ENCODE measurements around the gene PCDHA12.
"Not testable (repeated sequence)": the region's sequence is repeated elsewhere in the genome, so short reads cannot be mapped to it uniquely, and the experiment has no call there.

Gene PCDHA12

GRCh38 chr5:140833993-140834392, 41.1 kb upstream of the PCDHA12 start, which contains the start of gene PCDHA7:
Gene PCDHA7, plus strand, starts transcription at chr5:140834269. Its CDS starts 115 bp downstream, at chr5:140834384.
- H3K79me2 ChIP-seq (ENCODE audit: insufficient read depth, low read length): no peaks in the 10 kb centered on the region
- H3K4me1 ChIP-seq (ENCODE audit: insufficient read depth, low read length, severe bottlenecking): no peaks in the 10 kb centered on the region
- no peaks in the 10 kb centered on the region for H3F3A ChIP-seq (ENCODE audit: insufficient read depth, low read length)
- H4K20me1 ChIP-seq (ENCODE audit: insufficient read depth, low read length): no peaks in the 10 kb centered on the region
- no peak within 1 kb of the TSS for H3K4me3 ChIP-seq (ENCODE audit: low read depth, low read length, poor library complexity, severe bottlenecking)
- H3K9ac ChIP-seq (ENCODE audit: low read length): no peak within 1 kb of the TSS
- no peaks in the 10 kb centered on the region for H3K9me3 ChIP-seq (ENCODE audit: low read length)
- no peak within 1 kb of the TSS for H2AFZ ChIP-seq (ENCODE audit: low read length)
- no peaks in the 10 kb centered on the region for H3K36me3 ChIP-seq (ENCODE audit: insufficient read depth, low read length)
- no peak within 1 kb of the TSS for H3K4me2 ChIP-seq (ENCODE audit: low read length)
- no peaks in the 10 kb centered on the region for H3K9me2 ChIP-seq (ENCODE audit: low read depth, low read length)
- TF ChIP-seq CTCF (IDR thresholded peaks at IDR 0.05; ENCODE audit: low read length): no peak
- no peak for TF ChIP-seq EZH2 (IDR thresholded peaks at IDR 0.05; ENCODE audit: borderline replicate concordance, low read length)
- no peaks in the 10 kb centered on the region for H3K27me3 ChIP-seq (ENCODE audit: insufficient read depth, low read length)
- no peak within 1 kb of the TSS for H3K27ac ChIP-seq (ENCODE audit: low read depth, low read length, poor library complexity, severe bottlenecking)

GRCh38 chr5:140834439-140835008, 40.6 kb upstream of the PCDHA12 start:
- not testable (repeated sequence) for H3F3A ChIP-seq (ENCODE audit: insufficient read depth, low read length); H3K36me3 ChIP-seq (ENCODE audit: insufficient read depth, low read length); H3K4me3 ChIP-seq (ENCODE audit: low read depth, low read length, poor library complexity, severe bottlenecking); H3K9me3 ChIP-seq (ENCODE audit: low read length); H3K27me3 ChIP-seq (ENCODE audit: insufficient read depth, low read length); H3K27ac ChIP-seq (ENCODE audit: low read depth, low read length, poor library complexity, severe bottlenecking); H3K9ac ChIP-seq (ENCODE audit: low read length); H3K4me2 ChIP-seq (ENCODE audit: low read length); H3K4me1 ChIP-seq (ENCODE audit: insufficient read depth, low read length, severe bottlenecking); H3K79me2 ChIP-seq (ENCODE audit: insufficient read depth, low read length); H4K20me1 ChIP-seq (ENCODE audit: insufficient read depth, low read length); H3K9me2 ChIP-seq (ENCODE audit: low read depth, low read length); H2AFZ ChIP-seq (ENCODE audit: low read length)

DNA sequence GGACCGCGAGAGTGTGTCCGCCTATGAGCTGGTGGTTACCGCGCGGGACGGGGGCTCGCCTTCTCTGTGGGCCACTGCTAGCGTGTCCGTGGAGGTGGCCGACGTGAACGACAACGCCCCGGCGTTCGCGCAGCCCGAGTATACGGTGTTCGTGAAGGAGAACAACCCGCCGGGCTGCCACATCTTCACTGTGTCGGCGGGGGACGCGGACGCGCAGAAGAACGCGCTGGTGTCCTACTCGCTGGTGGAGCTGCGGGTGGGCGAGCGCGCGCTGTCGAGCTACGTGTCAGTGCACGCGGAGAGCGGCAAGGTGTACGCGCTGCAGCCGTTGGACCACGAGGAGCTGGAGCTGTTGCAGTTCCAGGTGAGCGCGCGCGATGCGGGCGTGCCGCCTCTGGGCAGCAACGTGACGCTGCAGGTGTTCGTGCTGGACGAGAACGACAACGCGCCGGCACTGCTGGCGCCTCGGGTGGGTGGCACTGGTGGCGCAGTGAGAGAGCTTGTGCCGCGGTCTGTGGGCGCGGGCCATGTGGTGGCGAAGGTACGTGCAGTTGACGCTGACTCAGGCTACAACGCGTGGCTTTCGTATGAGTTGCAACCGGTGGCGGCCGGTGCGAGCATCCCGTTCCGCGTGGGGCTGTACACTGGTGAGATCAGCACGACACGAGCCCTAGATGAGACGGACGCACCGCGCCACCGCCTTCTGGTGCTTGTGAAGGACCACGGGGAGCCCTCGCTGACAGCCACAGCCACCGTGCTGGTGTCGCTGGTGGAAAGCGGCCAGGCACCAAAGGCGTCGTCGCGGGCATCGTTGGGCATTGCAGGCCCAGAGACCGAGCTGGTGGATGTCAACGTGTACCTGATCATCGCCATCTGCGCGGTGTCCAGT, 39.2 kb upstream of the PCDHA12 start:
- H3K27ac ChIP-seq (ENCODE audit: low read depth, low read length, poor library complexity, severe bottlenecking): no peak overlapping the region
- no peaks in the 10 kb centered on the region for H3F3A ChIP-seq (ENCODE audit: insufficient read depth, low read length)
- no peak overlapping the region for H2AFZ ChIP-seq (ENCODE audit: low read length)
- H3K4me3 ChIP-seq (ENCODE audit: low read depth, low read length, poor library complexity, severe bottlenecking): no peak overlapping the region
- no peaks in the 10 kb centered on the region for H3K4me1 ChIP-seq (ENCODE audit: insufficient read depth, low read length, severe bottlenecking)
- no peaks in the 10 kb centered on the region for H3K36me3 ChIP-seq (ENCODE audit: insufficient read depth, low read length)
- H3K4me2 ChIP-seq (ENCODE audit: low read length): no peak overlapping the region
- H4K20me1 ChIP-seq (ENCODE audit: insufficient read depth, low read length): no peaks in the 10 kb centered on the region
- TF ChIP-seq CTCF (IDR thresholded peaks at IDR 0.05; ENCODE audit: low read length) (no peak), EZH2 (IDR thresholded peaks at IDR 0.05; ENCODE audit: borderline replicate concordance, low read length) (no peak)
- H3K9me2 ChIP-seq (ENCODE audit: low read depth, low read length): no peaks in the 10 kb centered on the region
- no peaks in the 10 kb centered on the region for H3K27me3 ChIP-seq (ENCODE audit: insufficient read depth, low read length)
- no peak overlapping the region for H3K9ac ChIP-seq (ENCODE audit: low read length)
- no peaks in the 10 kb centered on the region for H3K9me3 ChIP-seq (ENCODE audit: low read length)
- no peaks in the 10 kb centered on the region for H3K79me2 ChIP-seq (ENCODE audit: insufficient read depth, low read length)
